Inflammatory macrophage treated with lipopolysaccharide for 1 hour (primary cell): ENCODE results near the gene PCSK4.
A peak's percentile ranks its signal among the peaks of the same experiment; 100 is the strongest.
"Not testable (repeated sequence)": the region's sequence is repeated elsewhere in the genome, so short reads cannot be mapped to it uniquely, and the experiment has no call there.

Experiments
- DNase-seq, 2 donors: peaks; one replicate each; pipeline ENCODE4 v3.0.0-alpha.2; 2020 to 2022

Gene PCSK4

DNA sequence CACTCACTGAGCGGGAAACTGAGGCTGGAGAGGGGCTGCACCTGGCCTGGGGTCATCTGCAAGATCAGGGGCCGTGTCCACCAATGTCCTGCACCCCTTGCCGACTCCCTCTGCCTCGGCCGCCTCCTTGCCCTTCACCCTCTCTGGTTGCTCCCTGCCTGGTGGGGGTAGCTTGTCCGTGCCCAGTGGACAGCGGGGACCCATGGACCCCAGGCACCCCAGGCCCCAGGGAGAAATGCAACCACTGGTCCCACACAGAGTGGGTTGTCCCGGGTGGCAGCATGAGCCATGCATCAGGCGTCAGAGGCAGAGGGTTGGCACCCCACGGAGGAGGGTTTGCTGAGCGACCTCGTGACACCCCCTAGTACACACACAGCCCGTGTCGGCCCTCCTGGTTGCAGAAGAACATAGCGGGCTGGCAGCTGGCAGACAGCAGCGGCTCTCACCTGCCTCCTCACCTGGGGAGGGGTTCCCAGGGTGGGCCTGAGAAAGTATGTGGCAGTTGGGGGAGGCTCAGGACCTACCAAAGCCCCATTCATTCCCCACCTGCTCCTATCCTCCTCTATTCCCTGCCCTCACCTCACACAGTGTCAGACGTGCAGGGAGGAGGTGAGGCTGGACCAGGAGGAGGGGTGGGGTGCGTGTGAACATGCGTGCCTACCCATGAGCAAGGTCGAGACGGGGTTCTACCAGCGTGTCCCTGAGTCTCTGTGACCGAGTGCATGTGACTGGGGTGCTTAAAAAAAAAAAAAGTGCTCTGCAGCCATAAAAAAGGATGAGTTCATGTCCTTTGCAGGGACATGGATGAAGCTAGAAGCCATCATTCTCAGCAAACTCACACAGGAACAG lies 14.0 kb upstream of the PCSK4 start:
- no peak for DNase-seq

DNA sequence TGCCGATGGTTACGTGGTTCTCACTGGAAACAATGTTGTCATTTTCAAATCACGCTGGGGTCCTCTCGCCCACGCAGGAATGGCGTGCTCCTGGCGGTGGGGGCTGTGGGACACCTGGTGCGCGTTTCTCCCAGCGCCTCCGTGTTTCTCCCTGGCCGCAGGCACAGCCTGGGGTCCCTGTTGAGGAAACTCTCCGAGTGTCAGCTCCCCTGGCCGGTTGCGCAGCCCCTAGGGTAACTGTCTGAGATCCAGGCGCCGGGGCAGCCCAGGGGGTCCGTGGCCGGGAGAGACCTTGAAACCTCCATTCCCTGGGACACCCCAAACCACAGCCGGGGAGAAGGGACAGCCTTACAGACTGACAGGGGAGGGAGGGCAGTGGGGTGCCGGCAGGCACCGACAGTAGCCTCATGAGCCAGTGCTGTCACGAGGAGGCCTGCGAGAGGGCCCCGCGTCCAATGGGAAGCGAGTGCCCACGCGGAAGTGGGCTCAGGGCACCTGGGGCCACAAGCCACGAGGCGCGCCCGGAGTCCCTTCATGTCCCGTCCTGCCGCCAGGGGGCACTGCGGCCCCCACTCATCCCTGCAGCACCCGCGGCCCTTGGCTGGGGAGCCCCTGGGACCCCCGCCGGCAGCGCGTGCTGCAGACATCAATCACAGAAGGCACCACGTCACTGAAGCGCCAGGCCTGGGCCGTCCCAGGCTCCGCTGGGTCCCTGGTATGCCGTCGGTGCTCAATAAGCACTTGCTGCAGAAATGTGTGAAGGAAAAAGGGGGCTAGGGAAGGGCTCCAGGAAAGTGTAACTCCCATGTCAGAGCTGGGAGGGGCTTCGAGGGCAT lies 13.2 kb upstream of the PCSK4 start:
- DNase-seq: peak; percentile 57 to 60

GRCh38 chr19:1502433-1503088 lies 12.4 kb upstream of the PCSK4 start:
- no peak for DNase-seq

DNA sequence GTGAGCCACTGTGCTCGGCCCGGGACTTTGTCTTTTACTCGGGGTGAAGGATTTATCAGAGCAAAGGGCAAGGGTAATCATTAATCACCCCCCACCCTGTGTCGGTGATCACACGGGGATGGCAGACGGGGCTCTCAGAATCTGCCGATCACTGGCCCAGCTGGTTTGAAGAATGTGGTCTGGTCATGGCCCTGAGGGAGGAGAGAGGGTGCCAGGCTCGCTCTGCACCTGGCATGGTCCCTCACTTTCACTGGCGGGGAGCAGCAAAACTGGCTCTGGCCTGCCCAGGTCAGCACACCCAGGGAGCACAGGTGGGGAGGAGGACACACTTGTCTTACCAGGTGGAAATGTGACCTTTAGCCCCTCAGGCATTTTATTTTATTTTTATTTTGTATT lies 11.0 kb upstream of the PCSK4 start:
- DNase-seq: no peak

- DNase-seq: not testable (repeated sequence)
These were observed 9.1 kb upstream of the PCSK4 start for GRCh38 chr19:1499231-1499630.

- DNase-seq: no peak
These were observed 7.6 kb upstream of the PCSK4 start for GRCh38 chr19:1497578-1498235.

DNA sequence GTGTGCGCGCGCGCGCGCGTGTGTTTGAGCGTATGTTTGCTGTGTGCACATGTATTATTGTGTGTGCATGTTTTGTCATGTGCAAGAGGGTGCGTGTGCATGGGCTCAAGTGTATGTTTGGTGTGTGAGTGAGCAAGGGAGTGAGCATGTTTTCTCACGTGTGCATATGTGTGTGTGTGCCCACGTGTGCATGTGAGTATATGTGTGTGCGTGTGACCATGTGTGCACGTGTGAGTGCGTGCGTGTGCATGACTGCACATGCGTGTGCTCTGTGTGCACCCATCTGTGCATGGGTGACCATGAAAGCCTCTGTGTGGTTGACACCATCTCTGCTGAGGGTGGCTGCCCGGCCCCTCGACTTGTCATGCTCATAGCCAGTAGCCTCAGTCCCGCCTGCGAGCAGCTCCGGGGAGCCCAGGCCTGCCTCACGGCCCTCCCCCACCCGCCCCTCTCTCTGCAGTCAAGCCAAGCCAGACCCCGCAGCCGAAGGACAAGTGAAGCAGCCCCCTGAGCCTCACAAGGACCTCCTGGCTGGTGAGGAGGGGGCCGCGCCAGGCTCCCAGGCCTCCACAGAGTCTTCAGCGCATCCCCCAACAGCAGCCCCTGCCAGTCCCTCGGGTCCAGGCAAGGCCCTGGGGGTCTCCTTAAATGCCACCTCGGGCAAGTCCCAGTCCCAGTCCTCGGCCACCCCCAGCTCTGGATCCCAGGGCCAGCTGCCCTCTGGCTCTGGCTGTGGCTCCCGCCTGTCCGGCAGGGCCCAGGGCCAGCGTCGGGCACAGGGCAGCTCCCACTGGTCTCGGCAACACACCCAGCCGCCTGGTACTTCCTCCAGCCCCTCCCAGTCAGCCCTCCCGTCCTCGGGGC lies 6.8 kb upstream of the PCSK4 start:
- DNase-seq: no peak

DNA sequence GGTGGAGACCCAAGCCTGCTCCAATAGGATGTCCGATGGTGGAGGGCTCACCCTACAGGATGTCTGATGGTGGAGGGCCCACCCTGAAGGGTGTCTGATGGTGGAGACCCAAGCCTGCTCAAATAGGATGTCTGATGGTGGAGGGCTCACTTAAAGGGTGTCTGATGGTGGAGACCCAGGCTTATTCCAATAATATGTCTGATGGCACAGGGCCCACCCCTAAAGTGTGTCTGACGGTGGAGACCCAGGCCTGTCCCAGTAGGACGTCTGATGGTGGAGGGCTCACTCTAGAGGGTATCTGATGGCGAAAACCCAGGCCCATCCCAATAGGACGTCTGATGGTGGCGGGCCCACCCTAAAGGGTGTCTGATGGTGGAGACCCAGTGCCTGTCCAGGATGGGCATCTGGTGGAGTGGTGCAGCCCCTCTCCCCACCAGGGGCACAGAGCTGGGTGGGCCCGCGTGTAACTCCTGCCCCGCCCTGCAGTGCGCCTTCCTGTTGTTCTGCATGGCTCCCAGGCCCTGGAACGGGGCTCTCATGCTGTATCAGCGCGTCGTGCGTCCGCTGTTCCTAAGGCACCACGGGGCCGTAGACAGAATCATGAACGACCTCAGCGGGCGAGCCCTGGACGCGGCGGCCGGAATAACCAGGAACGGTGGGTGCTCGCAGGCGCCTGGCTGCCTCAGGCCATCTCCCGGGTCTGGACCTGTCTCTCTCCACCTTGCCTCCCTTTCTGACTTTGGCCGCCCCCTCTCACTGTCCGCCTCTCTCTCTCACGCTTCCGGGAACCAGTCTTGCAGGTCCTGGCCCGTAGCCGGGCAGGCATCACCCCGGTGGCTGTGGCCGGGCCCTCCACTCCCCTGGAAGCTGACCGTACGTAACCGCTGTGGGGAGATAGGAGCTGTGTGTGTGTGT lies 5.9 kb upstream of the PCSK4 start:
- no peak for DNase-seq

DNA sequence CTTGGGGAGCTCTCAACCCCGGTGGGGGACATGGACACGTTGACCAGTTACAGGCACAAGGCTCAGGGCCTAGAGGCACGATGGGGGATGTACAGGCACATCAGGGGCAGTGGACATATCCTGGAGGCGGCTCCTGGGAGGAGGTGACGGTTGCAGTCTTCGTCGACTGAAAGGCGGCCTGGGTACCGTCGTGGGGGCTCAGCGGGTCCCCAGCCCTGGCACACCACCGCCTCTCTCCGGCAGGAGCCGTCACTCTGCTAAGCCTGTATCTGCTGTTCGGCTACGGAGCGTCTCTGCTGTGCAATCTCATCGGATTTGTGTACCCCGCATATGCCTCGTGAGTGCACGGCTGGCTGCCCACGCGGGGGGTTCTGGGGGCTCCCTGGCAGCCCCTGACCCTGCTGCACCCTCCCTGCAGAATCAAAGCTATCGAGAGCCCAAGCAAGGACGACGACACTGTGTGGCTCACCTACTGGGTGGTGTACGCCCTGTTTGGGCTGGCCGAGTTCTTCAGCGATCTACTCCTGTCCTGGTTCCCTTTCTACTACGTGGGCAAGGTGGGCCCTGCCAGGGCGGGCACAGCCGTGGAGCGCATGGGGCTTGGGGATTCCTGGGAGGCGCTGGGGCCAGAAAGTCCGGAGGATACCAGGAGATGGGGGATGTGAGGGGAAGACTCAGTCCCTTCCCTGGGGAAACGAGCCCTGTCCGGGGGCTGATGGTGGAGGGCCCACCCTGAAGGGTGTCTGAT lies 5.1 kb upstream of the PCSK4 start:
- DNase-seq: no peak

DNA sequence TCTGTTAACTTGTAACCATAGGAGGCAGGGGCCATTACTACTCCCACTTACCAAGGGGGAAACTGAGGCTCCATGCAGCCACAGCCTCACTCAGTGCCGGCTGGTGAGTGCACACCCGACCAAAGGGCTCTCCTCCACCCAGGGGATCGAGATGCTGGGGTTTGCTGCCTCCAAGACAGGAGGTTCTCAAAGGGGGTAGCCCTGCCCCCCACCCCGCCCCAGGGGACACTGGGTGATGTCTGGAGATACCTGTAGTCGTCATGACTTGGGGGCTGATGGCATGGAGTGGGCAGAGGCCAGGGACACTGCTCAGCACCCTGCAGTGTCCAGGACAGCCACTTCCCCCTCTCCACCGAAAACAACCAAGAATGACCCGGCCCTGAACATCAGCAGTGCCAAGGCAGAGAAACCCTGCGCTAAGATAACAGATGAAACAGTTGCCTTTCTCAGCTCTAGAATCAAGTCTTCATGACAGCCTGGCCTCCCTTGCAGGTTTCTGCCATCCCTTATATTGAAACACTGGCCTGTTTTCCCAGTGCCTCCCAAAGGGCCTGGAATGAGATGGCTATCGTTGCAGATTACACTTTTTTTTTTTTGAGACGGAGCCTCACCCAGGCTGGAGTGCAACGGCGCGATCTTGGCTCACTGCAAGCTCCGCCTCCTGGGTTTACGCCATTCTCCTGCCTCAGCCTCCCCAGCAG lies 4.1 kb upstream of the PCSK4 start:
- DNase-seq: no peak

GRCh38 chr19:1492474-1493006 lies 2.4 kb upstream of the PCSK4 start:
- no peak for DNase-seq

GRCh38 chr19:1491849-1492170 lies 1.7 kb upstream of the PCSK4 start:
- DNase-seq: no peak

- DNase-seq: no peak
These were observed 1.1 kb upstream of the PCSK4 start, which contains the start of gene REEP6 for GRCh38 chr19:1491114-1491848. REEP6 (plus strand) TSS chr19:1491181; CDS start chr19:1491270, 89 bp downstream.

DNA sequence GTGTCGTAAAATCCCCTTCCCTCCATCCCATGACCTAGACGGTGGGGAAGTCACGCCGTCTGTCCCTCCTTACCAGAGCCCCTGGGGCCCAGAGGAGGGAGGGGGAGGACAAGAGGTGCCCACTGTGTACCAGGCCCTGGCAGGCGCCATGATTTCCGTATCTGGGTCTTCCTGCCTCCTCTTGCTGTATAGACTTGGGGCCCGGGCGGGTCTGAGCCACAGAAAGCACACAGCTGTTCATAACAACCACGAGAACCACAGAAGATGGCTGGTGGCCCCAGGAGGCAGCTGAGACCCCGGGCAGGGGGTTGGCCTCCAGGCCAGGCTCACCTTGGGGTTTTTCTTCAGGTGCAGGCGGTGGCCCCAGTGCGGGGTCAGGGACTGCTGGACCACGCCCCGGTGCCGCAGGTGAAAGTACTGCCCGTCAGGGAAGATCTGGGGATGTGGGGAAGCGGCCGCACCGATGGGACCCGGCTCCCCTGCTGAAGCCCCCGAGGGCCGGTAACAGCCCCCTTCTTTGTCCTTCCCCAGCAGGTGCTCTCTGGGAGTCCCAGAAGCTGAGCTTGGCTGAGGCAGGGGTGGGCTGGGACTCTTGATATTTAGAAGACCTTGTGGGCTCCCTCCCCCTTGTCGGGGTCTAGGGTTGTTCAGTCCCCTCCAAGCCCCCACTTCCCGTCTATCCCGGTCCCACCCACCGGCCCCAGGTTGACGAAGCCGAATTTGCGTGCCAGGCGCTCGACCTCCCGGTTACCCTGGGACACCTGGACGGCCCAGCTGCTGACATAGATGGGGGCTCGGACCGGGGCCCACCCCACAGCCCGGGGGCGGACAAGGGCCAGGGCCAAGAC lies 463 bp downstream of the PCSK4 start:
- no peak for DNase-seq

DNA sequence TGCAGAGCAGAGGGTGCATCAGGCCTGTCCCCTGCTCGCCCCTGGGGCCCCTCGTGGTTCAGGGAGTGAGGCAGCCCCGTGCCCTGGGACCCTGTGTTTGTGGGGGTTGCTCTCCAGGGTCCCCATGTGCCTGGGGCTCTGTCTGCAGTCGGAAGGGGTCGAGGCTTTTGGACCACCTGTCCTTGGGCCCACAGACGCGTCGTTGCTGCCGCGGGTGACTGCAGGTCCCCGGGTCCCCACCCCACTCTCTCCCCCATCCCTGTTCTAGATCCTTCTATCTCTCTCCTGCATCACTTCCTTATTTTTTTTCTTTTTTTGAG lies 1.9 kb downstream of the PCSK4 start:
- DNase-seq: no peak

GRCh38 chr19:1487576-1488281 lies 2.4 kb downstream of the PCSK4 start:
- DNase-seq: no peak
